ENCODE data around the gene MAP3K3.

Gene MAP3K3

GRCh38 chr17:63645775-63646487 is 23.7 kb downstream of the MAP3K3 start:
- in situ Hi-C loops (cut with HindIII; ENCODE audit: low pct_unique_long_range_greater_than_20kb, low sequenced_read_pairs): no loop called here
- TF ChIP-seq JUND (IDR thresholded peaks at IDR 0.05; ENCODE audit: low read depth): no peak
- no peak for DNase-seq (ENCODE audit: low read depth in 1 of 2, low spot score in 1 of 2)

DNA sequence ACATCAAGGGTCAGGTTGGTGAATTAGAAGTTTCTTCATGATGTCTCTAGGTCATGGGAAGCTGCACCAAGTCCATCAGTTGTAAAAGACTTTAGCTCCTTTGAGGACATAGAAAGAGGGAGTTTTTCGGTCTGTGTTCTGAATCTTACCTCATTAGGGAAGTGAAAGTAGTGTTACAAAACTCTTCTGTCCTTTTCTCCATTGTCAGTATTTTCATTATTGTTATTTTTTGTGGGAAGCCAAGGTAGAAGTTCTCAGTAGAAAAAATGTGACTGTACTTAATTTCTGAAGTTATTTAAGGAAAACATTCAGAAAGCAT is 24.2 kb downstream of the MAP3K3 start:
- in situ Hi-C loops (cut with HindIII; ENCODE audit: low pct_unique_long_range_greater_than_20kb, low sequenced_read_pairs): no loop called here
- TF ChIP-seq JUND (IDR thresholded peaks at IDR 0.05; ENCODE audit: low read depth): no peak
- no peak for DNase-seq (ENCODE audit: low read depth in 1 of 2, low spot score in 1 of 2)

GRCh38 chr17:63647065-63647725 is 25.0 kb downstream of the MAP3K3 start:
- in situ Hi-C loops (cut with HindIII; ENCODE audit: low pct_unique_long_range_greater_than_20kb, low sequenced_read_pairs): no loop called here
- peak in 1 of 2 experiments; percentile 80 for DNase-seq (ENCODE audit: low read depth in 1 of 2, low spot score in 1 of 2)
- TF ChIP-seq JUND (IDR thresholded peaks at IDR 0.05; ENCODE audit: low read depth): no peak

DNA sequence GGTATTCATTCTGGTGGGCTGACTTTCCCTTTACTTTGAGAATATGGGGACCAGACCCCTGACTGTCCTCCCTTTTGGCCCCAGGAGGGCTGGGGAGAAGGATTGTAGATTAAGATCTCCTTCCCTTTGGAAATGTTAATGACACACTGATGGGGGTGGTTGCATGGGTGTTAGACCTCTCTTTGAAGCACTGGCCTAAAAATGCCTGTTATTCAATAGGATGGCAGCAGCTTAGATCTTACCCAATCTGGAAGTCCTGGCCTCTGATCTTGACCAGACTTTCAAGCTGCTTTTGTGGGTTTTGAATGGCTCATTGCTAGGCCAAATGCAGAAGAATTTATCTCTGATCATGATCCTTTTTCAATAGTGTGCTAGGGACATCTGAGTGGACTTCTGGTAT is 25.7 kb downstream of the MAP3K3 start:
- in situ Hi-C loops (cut with HindIII; ENCODE audit: low pct_unique_long_range_greater_than_20kb, low sequenced_read_pairs): no loop called here
- DNase-seq (ENCODE audit: low read depth in 1 of 2, low spot score in 1 of 2): no peak
- no peak for TF ChIP-seq JUND (IDR thresholded peaks at IDR 0.05; ENCODE audit: low read depth)

DNA sequence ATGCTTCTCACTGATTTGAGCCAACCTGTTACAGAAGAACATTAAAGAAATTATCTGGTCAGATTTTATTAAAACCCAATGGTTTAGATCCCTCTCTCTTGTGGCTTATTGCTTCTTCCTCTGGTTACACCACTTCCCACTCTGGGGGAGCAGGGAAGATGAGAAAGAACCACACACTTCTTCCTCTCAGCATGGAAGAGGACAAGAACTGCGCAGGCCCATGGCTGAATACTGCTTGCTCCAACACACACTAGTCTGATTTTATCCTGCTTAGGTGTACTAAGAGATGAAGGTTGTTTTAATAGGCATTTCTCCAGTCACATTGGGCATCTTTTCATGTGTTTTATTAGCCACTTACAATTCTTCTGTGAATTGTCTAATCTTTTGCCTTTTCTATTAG is 27.6 kb downstream of the MAP3K3 start:
- DNase-seq (ENCODE audit: low read depth in 1 of 2, low spot score in 1 of 2): no peak
- no peak for TF ChIP-seq JUND (IDR thresholded peaks at IDR 0.05; ENCODE audit: low read depth)
- in situ Hi-C loops (cut with HindIII; ENCODE audit: low pct_unique_long_range_greater_than_20kb, low sequenced_read_pairs): no loop called here

- DNase-seq (ENCODE audit: low read depth in 1 of 2, low spot score in 1 of 2): no peak
- in situ Hi-C loops (cut with HindIII; ENCODE audit: low pct_unique_long_range_greater_than_20kb, low sequenced_read_pairs): no loop called here
- TF ChIP-seq JUND (IDR thresholded peaks at IDR 0.05; ENCODE audit: low read depth): no peak
These were observed 29.9 kb downstream of the MAP3K3 start for GRCh38 chr17:63652106-63652505.

GRCh38 chr17:63653050-63653449 is 30.8 kb downstream of the MAP3K3 start:
- in situ Hi-C loops (cut with HindIII; ENCODE audit: low pct_unique_long_range_greater_than_20kb, low sequenced_read_pairs): no loop called here
- DNase-seq (ENCODE audit: low read depth in 1 of 2, low spot score in 1 of 2): no peak
- TF ChIP-seq JUND (IDR thresholded peaks at IDR 0.05; ENCODE audit: low read depth): no peak

DNA sequence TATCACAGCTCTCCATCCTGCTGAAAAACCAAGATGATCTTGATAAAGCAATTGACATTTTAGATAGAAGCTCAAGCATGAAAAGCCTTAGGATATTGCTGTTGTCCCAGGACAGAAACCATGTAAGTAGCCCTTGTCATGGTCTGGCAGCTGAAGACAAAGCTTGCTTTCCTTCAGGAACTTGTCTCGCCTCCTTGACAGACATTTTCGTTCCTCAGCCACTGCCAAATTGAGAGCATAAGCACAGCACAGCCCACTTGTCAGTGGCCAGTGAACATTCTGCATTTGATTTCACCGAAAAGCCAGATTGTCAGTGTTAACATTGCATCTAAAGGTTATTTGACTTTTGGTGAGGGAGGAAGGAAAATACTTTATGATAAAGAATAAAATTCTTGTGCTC is 35.6 kb downstream of the MAP3K3 start:
- in situ Hi-C loops (cut with HindIII; ENCODE audit: low pct_unique_long_range_greater_than_20kb, low sequenced_read_pairs): no loop called here
- no peak for TF ChIP-seq JUND (IDR thresholded peaks at IDR 0.05; ENCODE audit: low read depth)
- no peak for DNase-seq (ENCODE audit: low read depth in 1 of 2, low spot score in 1 of 2)

- DNase-seq (ENCODE audit: low read depth in 1 of 2, low spot score in 1 of 2): no peak
- in situ Hi-C loops (cut with HindIII; ENCODE audit: low pct_unique_long_range_greater_than_20kb, low sequenced_read_pairs): no loop called here
- TF ChIP-seq JUND (IDR thresholded peaks at IDR 0.05; ENCODE audit: low read depth): no peak
These were observed 36.1 kb downstream of the MAP3K3 start for GRCh38 chr17:63658366-63658765.

- in situ Hi-C loops (cut with HindIII; ENCODE audit: low pct_unique_long_range_greater_than_20kb, low sequenced_read_pairs): no loop called here
- TF ChIP-seq JUND (IDR thresholded peaks at IDR 0.05; ENCODE audit: low read depth): no peak
These were observed 37.6 kb downstream of the MAP3K3 start for GRCh38 chr17:63659850-63660249.

DNA sequence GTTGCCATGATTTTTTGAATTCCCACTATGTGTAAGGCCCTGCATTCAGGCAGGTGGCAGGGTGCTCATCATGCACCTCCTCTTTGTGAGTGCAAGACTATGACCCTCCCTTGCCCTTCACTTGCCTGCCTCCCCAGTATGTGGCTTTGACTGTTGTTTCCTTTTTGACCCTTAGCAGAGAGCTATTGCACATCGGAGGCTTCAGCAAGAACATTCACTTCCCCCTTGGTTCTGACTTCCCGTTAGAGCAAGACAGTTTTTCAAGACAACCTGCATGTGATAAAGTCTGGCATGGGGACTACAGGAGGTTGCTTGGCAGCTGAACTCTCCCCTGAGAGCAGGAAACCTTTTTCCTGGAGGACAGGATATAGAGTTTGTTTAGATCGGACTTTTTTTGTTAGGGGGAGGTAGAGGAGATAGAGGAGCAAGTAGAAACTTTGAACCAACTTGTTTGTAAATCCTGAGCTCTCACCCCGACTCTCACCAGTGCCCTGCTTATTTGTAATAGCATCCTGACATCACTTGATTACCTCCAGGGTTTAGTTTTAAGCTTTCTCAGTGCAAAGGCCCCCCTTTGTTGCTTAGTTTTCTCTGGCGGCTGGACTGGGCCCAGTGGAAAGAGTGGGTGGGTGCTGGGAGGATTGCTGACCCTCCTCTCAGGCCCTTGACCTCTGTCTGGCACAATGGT is 43.5 kb downstream of the MAP3K3 start:
- TF ChIP-seq JUND (IDR thresholded peaks at IDR 0.05; ENCODE audit: low read depth): no peak
- no peak for DNase-seq (ENCODE audit: low read depth in 1 of 2, low spot score in 1 of 2)
- in situ Hi-C loops (cut with HindIII; ENCODE audit: low pct_unique_long_range_greater_than_20kb, low sequenced_read_pairs): no loop called here

More at GRCh38 chr17:63659850-63660249, 37.6 kb downstream of the MAP3K3 start:
- DNase-seq (ENCODE audit: low read depth in 1 of 2, low spot score in 1 of 2): peak in 1 of 2 experiments; percentile 66

GRCh38 chr17:63672856-63673255 is 50.6 kb downstream of the MAP3K3 start:
- DNase-seq (ENCODE audit: low read depth in 1 of 2, low spot score in 1 of 2): no peak
- in situ Hi-C loops (cut with HindIII; ENCODE audit: low pct_unique_long_range_greater_than_20kb, low sequenced_read_pairs): no loop called here
- TF ChIP-seq JUND (IDR thresholded peaks at IDR 0.05; ENCODE audit: low read depth): no peak

DNA sequence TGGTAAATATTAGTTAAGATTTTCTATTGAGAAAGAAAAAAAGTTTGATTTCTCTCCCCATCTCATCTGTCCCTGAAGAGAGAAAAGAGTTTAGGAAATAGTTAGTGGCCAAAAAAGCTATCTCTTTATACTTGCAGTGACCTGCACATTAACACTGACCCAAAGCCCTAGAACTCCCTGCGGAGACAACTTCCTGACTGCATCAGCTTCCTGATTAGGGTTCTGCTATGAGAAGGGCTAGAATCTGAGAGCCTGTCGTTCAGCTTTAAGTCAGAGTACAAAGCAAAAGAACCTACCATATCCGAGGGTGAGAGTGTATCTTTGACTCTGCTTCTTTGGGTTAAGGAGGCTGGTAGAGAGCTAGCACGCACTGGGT is 53.0 kb downstream of the MAP3K3 start:
- in situ Hi-C loops (cut with HindIII; ENCODE audit: low pct_unique_long_range_greater_than_20kb, low sequenced_read_pairs): no loop called here
- TF ChIP-seq JUND (IDR thresholded peaks at IDR 0.05; ENCODE audit: low read depth): no peak
- DNase-seq (ENCODE audit: low read depth in 1 of 2, low spot score in 1 of 2): no peak

Data from T47D (cell line).